ENCODE data around the gene HIP1R. TPM values are rescaled to one million over a fixed set of nuclear protein-coding genes. Genes with fewer than 3 reads are reported as not detected.

Gene HIP1R
- total RNA-seq, 1 donor from 2014 or later: 86.5 TPM

DNA sequence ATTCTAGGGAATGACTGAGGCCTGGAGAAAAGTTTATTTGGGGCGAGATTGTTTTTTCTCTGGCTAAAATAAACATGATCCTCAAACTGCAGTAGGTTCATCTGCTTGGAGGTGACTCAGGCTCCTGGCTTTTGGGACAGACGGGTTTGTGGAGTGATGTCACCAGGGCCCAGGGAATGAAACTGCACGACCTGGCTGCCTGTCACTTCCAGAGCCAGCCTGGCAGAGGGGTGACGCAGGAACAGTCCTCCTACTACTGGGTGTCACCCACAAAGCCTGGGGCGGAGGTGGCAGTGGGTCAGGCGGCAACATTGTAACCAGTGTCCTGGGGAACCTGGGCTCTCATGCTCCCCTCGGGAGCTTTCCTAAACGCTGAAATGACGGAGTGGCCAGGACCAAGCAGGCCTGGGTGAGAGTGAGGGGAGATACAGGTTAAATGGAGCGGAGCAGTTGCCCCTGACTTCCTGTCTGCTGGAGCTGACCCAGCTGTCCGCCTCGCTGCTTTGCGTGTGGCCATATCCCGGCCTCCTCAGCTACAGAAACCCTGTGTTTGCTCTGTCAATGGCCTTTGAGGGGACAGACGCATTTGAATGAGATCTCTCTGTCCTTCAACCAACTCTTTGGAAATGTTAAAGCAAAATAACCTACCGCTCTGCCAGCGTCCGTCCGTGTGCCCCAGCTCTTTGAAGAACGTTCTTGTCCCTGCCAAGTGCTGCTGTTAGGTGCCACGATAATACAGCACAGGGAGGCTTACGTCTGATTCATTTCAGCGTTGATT lies 6.5 kb downstream of the HIP1R start:
- TF ChIP-seq, protein P1, sequence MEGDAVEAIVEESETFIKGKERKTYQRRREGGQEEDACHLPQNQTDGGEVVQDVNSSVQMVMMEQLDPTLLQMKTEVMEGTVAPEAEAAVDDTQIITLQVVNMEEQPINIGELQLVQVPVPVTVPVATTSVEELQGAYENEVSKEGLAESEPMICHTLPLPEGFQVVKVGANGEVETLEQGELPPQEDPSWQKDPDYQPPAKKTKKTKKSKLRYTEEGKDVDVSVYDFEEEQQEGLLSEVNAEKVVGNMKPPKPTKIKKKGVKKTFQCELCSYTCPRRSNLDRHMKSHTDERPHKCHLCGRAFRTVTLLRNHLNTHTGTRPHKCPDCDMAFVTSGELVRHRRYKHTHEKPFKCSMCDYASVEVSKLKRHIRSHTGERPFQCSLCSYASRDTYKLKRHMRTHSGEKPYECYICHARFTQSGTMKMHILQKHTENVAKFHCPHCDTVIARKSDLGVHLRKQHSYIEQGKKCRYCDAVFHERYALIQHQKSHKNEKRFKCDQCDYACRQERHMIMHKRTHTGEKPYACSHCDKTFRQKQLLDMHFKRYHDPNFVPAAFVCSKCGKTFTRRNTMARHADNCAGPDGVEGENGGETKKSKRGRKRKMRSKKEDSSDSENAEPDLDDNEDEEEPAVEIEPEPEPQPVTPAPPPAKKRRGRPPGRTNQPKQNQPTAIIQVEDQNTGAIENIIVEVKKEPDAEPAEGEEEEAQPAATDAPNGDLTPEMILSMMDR (IDR thresholded peaks at IDR 0.05; ENCODE audit: insufficient read depth, low read length, poor library complexity, severe bottlenecking): no peak
- H3K27me3 ChIP-seq (ENCODE audit: control insufficient read depth, insufficient read depth, low read length): no peaks in the 10 kb centered on the region
- no peak overlapping the region for H3K4me3 ChIP-seq (ENCODE audit: low read depth, low read length)
- no peak for DNase-seq (ENCODE audit: low read depth)
- H3K36me3 ChIP-seq (ENCODE audit: control insufficient read depth, insufficient read depth, low read length): no peaks in the 10 kb centered on the region

DNA sequence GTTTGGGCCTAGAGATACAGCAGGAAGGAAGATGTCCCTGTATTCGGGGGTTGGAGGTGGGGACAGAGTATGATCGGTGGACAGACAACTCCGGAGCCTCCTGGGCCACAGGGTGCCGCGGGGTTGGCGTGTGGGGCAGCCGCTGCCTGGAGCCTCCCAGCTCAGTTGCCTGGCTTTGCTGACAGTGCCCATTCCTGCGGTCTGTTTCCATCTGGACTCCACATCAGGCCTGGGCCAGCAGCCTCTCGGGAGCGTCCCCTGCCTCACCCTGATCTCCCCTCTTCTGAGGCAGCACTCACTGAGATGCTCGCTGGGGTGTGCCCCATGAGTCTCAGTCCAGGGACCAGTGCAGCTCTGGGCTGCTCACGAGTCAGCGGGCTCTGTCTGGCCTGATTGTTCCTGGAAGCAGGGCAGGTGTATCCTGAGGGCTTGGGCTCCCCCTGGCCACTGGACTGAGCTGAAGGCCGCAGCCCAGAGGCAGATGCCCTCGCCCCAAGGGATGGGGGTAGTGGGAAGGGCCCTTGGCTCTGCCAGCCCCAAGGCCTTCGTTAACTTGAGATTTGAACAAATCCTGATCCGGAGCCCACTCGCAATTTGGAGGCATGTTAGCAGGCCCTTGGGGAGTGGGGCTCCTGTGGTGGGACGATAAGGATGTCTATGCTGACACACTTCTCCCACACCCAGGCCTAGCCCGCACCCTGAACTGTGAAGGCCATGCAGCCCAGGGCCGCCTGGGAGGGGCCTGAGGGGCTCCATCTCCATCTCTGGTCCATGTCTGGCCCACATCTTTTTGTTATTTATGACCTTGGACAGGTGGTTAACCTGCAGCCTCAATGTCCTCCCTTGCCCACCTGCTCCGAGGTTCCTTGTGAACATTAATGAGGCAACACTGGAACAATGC lies 7.5 kb downstream of the HIP1R start:
- H3K4me3 ChIP-seq (ENCODE audit: low read depth, low read length): no peak overlapping the region

DNA sequence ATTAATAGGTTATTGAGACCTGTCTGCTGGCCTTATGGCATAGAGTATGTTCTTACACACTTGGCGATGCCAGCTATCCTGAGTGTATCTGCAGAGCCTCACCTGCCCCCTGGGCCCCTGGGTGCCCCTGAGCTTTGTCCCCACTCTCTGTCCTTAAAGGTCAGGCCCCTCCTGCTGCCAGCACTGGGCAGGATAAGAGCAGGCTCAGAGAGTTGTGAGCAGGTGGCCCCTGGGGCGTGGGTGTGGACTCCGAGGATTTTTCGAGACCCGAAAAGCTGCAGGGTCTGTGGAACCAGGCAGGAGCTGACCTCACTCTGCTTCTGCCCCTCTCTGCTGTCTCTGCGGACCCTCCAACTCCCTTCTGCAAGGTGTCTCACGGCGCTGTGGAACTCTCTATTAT lies 8.2 kb downstream of the HIP1R start:
- DNase-seq (ENCODE audit: low read depth): no peak
- H3K27me3 ChIP-seq (ENCODE audit: control insufficient read depth, insufficient read depth, low read length): no peaks in the 10 kb centered on the region
- H3K36me3 ChIP-seq (ENCODE audit: control insufficient read depth, insufficient read depth, low read length): no peaks in the 10 kb centered on the region
- TF ChIP-seq, protein P1 (IDR thresholded peaks at IDR 0.05; ENCODE audit: insufficient read depth, low read length, poor library complexity, severe bottlenecking): no peak
- H3K4me3 ChIP-seq (ENCODE audit: low read depth, low read length): no peak overlapping the region

More for the DNA sequence above, 7.5 kb downstream of the HIP1R start:
- no peaks in the 10 kb centered on the region for H3K27me3 ChIP-seq (ENCODE audit: control insufficient read depth, insufficient read depth, low read length)
- TF ChIP-seq, protein P1 (IDR thresholded peaks at IDR 0.05; ENCODE audit: insufficient read depth, low read length, poor library complexity, severe bottlenecking): no peak
- H3K36me3 ChIP-seq (ENCODE audit: control insufficient read depth, insufficient read depth, low read length): no peaks in the 10 kb centered on the region
- no peak for DNase-seq (ENCODE audit: low read depth)

DNA sequence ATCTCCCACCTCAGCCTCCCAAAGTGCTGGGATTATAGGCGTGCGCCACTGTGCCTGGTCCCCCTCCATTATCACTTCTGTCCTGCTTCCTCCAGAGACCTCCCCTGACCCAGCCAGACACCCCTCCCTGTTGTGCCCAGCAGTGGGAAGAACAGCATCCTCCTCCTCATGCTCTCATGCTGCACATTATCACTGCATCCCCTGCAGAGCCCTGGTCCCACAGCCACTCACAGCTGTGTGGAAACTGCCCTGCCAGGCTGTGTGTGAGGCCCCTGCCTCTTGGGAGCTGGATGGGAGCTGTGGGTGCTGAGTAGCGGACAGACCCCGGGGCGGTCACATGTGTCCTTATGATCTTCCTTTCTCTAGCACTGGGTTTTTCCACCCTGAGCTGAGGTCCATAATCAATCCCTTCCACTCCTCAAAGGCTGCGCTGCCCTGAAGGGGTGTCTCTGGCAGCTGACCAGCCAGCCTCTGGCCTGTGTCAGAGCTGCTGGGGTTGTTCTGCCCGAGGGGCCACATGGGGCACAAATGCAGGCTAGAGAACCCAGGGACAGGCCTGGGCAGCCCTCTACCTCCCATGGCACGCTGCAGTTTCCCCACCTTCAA lies 9.2 kb downstream of the HIP1R start:
- Histone ChIP-seq H3K36me3 (ENCODE audit: control insufficient read depth, insufficient read depth, low read length) (no peaks in the 10 kb centered on the region), H3K4me3 (ENCODE audit: low read depth, low read length) (no peak overlapping the region), H3K27me3 (ENCODE audit: control insufficient read depth, insufficient read depth, low read length) (no peaks in the 10 kb centered on the region)
- TF ChIP-seq, protein P1 (IDR thresholded peaks at IDR 0.05; ENCODE audit: insufficient read depth, low read length, poor library complexity, severe bottlenecking): no peak
- DNase-seq (ENCODE audit: low read depth): no peak

DNA sequence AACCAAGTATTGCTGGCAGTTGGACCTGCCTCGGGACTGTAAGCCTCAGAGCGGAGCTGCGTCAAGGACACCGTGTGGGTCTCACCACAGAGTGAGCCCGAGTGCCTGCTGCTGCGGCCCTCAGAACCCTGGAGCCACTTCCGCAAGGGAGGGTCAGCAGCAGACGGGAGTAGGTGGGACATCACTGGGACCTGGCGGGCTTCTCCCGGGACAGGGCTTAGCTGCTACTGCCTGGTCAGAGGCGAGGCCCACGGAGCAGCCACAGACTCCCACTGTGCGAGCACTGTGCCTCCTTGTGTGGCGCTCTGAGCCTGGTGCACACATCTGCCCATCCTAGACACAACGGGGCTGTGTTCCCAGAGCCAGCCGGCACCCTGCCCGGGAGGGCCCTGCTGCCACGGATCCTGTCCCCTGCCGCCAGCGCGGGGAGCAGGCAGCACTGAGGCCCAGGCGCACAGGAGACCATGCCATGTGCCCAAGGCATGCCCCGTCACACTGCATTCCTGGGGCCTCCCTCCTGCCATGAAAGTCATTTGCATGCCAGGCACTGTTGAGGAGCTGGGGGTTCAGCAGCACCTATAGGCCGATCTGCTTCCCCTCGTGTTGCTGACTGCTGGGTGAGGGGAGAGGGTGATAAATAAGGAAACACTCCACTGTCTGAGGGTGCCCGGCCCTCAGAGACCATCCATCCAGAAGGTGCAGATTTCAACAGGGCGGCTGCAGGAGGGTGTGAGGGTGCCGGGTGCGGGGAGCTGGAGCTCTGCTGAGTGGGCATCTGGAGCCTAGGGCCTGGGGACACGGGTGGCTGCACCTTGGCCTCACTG lies 10.0 kb downstream of the HIP1R start:
- no peak for DNase-seq (ENCODE audit: low read depth)
- no peaks in the 10 kb centered on the region for H3K27me3 ChIP-seq (ENCODE audit: control insufficient read depth, insufficient read depth, low read length)

More for the DNA sequence above, 10.0 kb downstream of the HIP1R start:
- no peak overlapping the region for H3K4me3 ChIP-seq (ENCODE audit: low read depth, low read length)
- no peaks in the 10 kb centered on the region for H3K36me3 ChIP-seq (ENCODE audit: control insufficient read depth, insufficient read depth, low read length)
- TF ChIP-seq, protein P1 (IDR thresholded peaks at IDR 0.05; ENCODE audit: insufficient read depth, low read length, poor library complexity, severe bottlenecking): no peak
